IPS-15b (cell line): Measurements from ENCODE around the gene ADCYAP1R1.

ENCODE experiments used
- H3K27me3 ChIP-seq: one replicate; pipeline ENCODE4 v1.6.1; 2013; ENCODE audit warnings: low read length; ENCODE audit not compliant: control insufficient read depth, insufficient read depth
- H3K36me3 ChIP-seq: one replicate; pipeline ENCODE4 v1.6.1; 2013; ENCODE audit warnings: low read length; ENCODE audit not compliant: control insufficient read depth, insufficient read depth
- H3K4me1 ChIP-seq: one replicate; pipeline ENCODE4 v1.6.1; 2013; ENCODE audit warnings: mild to moderate bottlenecking, low read length; ENCODE audit not compliant: control insufficient read depth, insufficient read depth
- H3K4me3 ChIP-seq: one replicate; pipeline ENCODE4 v1.5.1; 2013; ENCODE audit warnings: low read depth, low read length
- H3K9ac ChIP-seq: one replicate; pipeline ENCODE4 v1.6.1; 2013; ENCODE audit warnings: low read depth, mild to moderate bottlenecking, low read length
- H3K9me3 ChIP-seq: one replicate; pipeline ENCODE4 v1.6.1; 2013; ENCODE audit warnings: mild to moderate bottlenecking, low read length; ENCODE audit not compliant: control insufficient read depth, insufficient read depth

ADCYAP1R1 gene

DNA sequence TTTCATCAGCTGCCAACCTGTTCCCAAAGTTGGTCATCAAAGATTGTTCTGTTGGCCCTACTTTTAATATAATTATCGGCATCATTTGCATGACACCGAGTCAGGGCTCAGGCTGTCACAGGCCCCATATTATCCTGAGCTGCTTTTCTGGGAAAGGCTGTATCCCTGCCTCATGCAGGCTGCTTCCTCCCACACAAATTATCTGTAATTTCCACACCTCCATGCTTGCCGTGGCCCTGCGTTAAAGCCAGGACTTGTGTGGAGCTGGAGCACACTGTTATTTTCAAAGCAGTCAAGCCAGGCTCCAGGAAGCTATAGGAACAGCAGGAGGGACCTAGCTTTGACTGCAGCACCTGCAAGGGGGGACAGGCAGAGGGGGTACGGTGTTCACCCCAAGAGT lies 5.4 kb upstream of the ADCYAP1R1 start:
- Histone ChIP-seq H3K36me3 (no peaks in the 10 kb centered on the region), H3K9ac (no peak overlapping the region), H3K4me1 (peaks cover 7% of the 10 kb centered on the region), H3K4me3 (no peak overlapping the region), H3K27me3 (peaks cover 12% of the 10 kb centered on the region), H3K9me3 (no peaks in the 10 kb centered on the region)

DNA sequence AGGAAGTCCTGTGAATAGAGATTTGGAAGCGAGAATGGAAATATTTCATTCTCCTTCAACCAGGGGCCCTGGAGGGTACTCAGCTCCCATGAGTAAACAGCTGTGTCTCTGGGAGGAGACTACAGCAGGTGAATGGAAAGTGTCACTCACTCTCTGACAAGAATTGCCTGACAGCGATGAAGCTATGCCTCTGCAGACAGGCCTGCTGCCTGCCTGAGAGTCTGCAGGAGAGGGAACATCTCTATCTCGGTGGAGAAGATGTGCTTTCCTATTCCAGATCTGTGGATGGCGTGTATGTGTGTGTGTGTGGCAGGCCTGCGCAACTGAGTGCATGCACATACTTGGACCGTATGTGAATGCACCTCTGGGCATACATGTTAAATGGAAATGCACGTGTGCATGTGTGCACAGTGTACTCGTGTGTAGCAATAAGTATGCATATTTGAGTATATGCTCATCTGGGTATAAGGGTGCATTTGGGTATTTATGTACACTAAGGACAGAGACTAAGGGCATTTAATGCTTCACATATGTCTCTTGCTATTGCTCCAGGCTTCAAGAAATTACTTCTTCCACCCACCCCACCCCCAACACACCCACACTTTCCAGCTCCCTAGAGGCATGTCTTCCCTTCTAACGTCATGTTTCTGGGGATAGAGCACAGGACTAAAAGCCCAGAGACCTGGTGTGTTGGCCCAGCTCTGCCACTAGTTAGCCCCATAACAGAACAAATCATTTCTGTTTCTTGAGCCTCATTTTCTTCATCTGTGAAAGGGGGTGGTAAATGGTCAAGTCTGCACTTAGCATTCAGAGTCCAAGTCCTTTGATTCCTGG lies 4.6 kb upstream of the ADCYAP1R1 start:
- Histone ChIP-seq H3K9ac (no peak overlapping the region), H3K36me3 (no peaks in the 10 kb centered on the region), H3K27me3 (peaks cover 13% of the 10 kb centered on the region), H3K4me1 (peaks cover 7% of the 10 kb centered on the region), H3K4me3 (no peak overlapping the region), H3K9me3 (no peaks in the 10 kb centered on the region)

DNA sequence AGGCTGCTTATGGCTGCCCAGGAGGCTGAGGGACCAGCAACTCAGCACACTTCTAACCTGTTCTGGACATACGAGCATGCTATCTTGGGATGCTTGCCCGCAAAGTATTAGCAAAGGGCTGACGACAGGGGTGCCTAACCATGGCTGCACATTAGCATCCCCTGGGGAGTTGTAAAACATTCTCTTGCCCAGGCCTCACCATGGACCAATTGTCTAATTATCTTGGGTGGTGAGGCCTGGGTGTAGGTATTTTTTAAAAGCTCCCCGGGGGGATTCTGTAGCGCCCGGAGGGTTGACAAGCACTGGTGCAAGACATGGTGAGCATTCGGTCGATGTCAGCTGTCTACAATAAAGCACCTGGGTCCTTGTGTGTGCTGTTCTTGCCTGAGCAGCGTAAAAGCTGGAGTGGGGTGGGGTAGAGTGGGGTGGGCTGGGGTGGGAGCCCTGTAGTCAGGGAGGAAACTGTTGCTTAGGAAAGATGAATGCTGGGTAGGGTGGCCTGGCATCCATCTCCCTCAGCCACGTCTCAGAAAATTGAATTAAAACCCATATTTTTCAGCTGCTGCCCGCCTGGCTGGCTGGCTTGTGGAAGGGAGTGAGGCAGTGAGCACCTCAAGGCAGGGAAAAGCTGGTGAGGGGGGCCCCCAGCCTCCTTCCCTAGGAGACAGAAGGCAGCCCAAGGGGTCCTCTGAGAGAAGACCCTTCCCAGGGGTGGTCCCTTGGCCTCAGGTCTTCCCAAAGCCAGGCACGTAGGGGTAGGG lies 2.9 kb upstream of the ADCYAP1R1 start:
- Histone ChIP-seq H3K9ac (no peak overlapping the region), H3K4me3 (no peak overlapping the region), H3K4me1 (peaks cover 3% of the 10 kb centered on the region)

DNA sequence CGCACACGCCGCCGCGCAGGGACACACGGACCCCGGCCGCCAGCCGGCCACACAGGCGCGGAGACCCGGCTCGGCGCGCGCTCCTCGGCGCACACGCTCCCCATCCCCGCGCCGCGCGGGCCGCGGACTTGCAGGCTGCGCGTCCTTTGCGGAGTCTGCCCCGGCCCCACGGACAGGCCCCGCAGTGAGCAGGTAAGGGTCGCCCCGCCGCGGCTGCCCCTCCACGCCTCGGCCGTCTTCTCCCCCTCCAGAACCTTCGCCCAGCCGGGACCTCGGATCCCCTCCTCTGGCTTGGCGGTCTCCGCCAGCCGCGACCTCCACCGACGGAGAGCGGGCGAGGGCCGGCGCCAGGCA lies 356 bp downstream of the ADCYAP1R1 start:
- Histone ChIP-seq H3K4me3 (peak overlapping the region; percentile 55), H3K9me3 (no peaks in the 10 kb centered on the region), H3K4me1 (peaks cover 3% of the 10 kb centered on the region), H3K27me3 (peaks cover 32% of the 10 kb centered on the region), H3K36me3 (no peaks in the 10 kb centered on the region), H3K9ac (no peak overlapping the region)

More for the DNA sequence above, 2.9 kb upstream of the ADCYAP1R1 start:
- Histone ChIP-seq H3K9me3 (no peaks in the 10 kb centered on the region), H3K27me3 (peaks cover 28% of the 10 kb centered on the region), H3K36me3 (no peaks in the 10 kb centered on the region)

DNA sequence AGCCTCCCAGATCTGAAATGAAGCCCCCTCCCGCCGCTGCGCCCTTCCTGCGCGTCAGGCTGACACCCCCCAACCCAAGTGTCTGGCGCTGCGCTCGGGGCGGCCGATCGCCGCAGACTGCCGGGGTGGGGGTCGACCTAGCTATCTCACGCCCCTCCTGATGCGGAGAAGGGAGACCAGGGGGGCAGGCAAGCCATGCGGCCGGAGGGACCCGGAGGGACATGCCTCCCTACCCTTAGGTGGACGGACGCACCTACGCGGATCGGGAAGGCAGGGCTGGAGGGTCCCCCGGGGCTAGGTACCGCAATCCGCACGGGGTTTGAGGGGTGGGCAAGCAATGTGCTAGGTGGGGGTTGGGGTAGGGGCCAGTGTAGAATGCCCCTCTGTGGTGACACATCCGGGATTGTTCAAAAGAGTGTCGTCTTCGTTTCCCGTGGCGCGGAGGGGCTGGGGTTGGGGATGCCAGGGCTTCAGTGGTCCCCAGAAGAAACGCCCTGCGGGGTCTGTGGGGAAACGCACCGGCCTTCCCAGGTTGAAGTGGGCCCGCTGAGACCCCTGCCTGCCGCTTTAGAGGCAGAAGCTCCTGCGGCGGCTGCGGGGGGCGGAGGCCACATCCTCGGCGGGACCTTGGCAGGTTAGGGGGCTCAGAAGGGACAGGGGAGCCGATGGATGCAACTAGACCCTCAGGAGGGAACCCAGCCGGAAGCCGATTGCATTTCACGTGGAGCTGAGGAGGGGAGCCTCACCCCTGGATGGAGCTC lies 913 bp downstream of the ADCYAP1R1 start:
- no peaks in the 10 kb centered on the region for H3K9me3 ChIP-seq
- no peak overlapping the region for H3K9ac ChIP-seq
- peaks cover 3% of the 10 kb centered on the region for H3K4me1 ChIP-seq
- peaks cover 32% of the 10 kb centered on the region for H3K27me3 ChIP-seq
- H3K4me3 ChIP-seq: peak overlapping the region; percentile 55
- no peaks in the 10 kb centered on the region for H3K36me3 ChIP-seq

DNA sequence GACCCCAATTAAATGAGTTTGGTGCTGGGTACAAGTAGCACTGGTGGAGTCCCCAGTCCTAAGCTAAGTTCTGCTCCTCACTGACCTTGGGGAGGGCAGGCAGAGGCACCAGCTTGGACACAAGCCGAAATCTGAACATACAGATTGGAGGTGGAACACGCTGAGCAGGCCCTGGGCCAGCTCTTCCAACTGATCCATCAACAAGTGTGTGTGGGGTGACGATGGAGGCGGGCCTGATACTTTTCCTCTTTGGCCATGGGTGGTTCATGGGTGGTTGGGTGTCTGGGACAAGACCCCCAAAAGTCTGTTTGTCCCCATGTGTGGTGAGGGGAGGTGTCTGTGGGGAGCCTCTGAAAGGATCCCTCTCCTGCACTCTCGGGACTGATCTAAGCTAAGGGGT lies 1.9 kb downstream of the ADCYAP1R1 start:
- H3K9me3 ChIP-seq: no peaks in the 10 kb centered on the region
- H3K4me3 ChIP-seq: no peak overlapping the region
- H3K27me3 ChIP-seq: peaks cover 32% of the 10 kb centered on the region
- no peaks in the 10 kb centered on the region for H3K36me3 ChIP-seq
- no peak overlapping the region for H3K9ac ChIP-seq
- no peaks in the 10 kb centered on the region for H3K4me1 ChIP-seq

DNA sequence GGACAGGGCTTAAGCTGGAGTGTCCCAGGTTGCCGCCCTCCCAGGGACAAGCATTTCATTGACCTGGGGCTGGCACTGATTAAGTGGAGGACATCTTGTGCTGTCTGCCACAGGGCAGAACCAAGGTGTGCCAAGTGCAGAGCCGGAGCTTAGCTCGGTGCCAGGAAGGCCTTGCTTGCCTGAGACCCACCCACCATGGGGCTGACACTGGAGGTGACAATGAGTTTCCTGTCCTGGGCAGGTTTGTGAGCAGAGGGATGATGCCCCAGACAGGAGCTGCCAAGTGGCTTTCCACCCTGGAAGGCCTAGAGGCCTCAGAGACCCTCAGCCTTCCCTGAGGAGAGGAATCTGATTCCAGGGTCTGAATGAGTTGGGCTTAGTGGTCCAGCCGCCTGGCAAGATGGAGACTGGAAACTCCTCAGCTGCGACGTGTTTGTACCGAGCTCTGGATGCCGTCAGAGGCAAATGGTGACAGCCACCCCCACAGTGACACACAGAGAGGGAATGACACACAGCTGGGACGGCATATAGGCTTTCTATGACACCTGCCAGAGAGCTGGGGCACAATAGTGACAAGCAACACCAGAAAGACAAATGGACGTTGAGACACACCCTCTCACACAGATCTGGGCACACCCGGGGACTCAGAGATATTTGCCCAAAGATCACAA lies 2.6 kb downstream of the ADCYAP1R1 start:
- H3K36me3 ChIP-seq: no peaks in the 10 kb centered on the region
- H3K4me1 ChIP-seq: no peaks in the 10 kb centered on the region
- no peak overlapping the region for H3K9ac ChIP-seq
- H3K27me3 ChIP-seq: peaks cover 32% of the 10 kb centered on the region
- H3K4me3 ChIP-seq: no peak overlapping the region
- H3K9me3 ChIP-seq: no peaks in the 10 kb centered on the region

DNA sequence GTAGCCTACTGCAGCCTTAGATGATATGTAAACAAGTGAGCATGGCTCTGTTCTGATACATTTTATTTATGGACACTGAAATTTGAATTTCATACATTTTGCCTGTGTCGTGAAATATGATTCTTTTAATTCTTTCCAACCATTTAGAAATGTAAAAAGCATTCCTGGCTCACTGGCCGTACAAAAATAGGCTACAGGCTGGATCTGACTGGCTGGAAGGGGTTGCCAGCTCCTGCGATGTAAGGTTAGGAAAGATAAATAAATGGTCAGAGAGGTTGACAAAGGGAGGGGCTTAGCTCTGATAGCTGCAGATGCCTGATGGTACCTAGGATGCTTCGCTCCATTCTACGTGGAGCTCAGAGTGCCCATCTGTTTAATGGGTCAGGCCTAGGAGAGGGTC lies 3.4 kb downstream of the ADCYAP1R1 start:
- no peaks in the 10 kb centered on the region for H3K9me3 ChIP-seq
- H3K4me3 ChIP-seq: no peak overlapping the region
- peaks cover 32% of the 10 kb centered on the region for H3K27me3 ChIP-seq
- H3K4me1 ChIP-seq: no peaks in the 10 kb centered on the region
- no peak overlapping the region for H3K9ac ChIP-seq
- no peaks in the 10 kb centered on the region for H3K36me3 ChIP-seq

DNA sequence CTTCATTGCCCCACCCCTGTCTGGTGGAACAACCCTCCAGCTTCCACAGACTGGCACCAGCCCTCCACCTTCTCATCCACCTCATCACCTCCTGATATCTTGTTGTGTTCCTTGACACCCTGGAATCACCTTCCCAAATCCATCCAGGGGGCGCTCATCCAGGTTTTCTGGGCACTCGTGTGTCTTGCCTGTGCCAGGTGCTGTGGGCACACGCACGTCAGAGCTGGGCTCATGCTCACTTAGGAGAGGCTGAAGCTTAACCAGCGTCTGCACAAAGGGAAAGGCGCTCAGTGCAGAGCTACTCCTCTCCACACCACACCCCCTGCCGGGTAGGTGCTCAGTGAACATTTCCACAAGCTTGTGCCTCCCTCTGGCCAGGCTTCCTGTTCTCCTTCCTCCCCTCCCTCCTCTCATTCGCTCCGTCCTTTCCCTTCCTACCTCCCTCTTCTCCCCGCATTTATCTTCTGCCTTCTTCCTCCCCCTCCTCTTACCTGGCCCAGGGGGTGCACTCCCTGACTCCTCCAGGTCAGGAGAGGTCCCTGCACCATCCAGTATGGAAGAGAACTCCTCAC lies 4.8 kb downstream of the ADCYAP1R1 start:
- no peaks in the 10 kb centered on the region for H3K9me3 ChIP-seq
- H3K4me3 ChIP-seq: no peak overlapping the region
- H3K9ac ChIP-seq: no peak overlapping the region
- peaks cover 19% of the 10 kb centered on the region for H3K27me3 ChIP-seq
- H3K4me1 ChIP-seq: peaks cover 5% of the 10 kb centered on the region
- no peaks in the 10 kb centered on the region for H3K36me3 ChIP-seq

DNA sequence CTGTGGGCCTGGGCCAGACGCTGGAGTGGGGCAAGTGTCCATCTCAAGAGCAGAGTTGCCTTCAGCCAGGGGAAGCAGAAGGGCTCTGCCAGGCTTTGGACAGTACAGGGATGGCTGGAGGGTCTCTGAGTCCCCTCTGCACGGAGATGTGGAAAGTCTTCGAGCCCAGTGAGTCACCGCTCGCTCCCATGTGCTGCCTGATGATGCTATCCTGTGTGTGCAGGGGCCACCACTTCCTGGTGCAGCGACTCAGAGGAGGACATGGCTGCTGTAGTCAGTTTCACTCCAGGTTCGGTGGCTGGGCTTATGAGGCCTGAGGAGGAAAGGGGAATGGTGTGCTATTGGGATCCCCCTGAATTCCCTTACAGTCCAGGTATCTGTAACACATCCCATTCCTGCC lies 6.0 kb downstream of the ADCYAP1R1 start:
- H3K27me3 ChIP-seq: peaks cover 15% of the 10 kb centered on the region
- no peak overlapping the region for H3K9ac ChIP-seq
- no peak overlapping the region for H3K4me3 ChIP-seq
- peaks cover 5% of the 10 kb centered on the region for H3K4me1 ChIP-seq
- H3K36me3 ChIP-seq: no peaks in the 10 kb centered on the region
- no peaks in the 10 kb centered on the region for H3K9me3 ChIP-seq

DNA sequence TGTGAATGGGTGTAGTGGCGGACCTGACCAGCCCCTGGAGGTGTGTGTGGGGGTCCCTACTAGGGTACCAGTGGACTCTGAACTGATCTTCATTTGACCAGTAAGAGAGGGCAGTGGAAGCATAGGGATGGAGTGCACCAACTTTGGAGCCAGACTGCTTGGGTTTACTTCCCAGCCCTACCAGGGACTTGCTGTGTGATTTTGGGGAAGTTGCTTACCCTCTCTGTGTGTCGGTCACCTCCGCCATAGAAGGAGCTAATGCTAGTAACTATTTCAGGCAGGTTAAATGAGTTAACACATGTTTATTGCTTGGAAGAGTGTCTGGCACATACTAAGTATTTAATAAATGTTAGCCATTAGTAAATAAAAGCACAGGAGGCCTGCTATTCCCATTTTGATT lies 6.6 kb downstream of the ADCYAP1R1 start:
- no peak overlapping the region for H3K4me3 ChIP-seq
- H3K27me3 ChIP-seq: peaks cover 9% of the 10 kb centered on the region
- no peak overlapping the region for H3K9ac ChIP-seq
- no peaks in the 10 kb centered on the region for H3K9me3 ChIP-seq
- H3K4me1 ChIP-seq: peaks cover 5% of the 10 kb centered on the region
- H3K36me3 ChIP-seq: no peaks in the 10 kb centered on the region
